Fibroblast of skin of right quadriceps (primary cell): ENCODE measurements around the gene CDYL.
A peak's percentile ranks its signal among the peaks of the same experiment; 100 is the strongest.

Experiments
- DNase-seq: peaks from one replicate; pipeline ENCODE4 v3.0.0-alpha.2; 2013

The CDYL gene, protein sequence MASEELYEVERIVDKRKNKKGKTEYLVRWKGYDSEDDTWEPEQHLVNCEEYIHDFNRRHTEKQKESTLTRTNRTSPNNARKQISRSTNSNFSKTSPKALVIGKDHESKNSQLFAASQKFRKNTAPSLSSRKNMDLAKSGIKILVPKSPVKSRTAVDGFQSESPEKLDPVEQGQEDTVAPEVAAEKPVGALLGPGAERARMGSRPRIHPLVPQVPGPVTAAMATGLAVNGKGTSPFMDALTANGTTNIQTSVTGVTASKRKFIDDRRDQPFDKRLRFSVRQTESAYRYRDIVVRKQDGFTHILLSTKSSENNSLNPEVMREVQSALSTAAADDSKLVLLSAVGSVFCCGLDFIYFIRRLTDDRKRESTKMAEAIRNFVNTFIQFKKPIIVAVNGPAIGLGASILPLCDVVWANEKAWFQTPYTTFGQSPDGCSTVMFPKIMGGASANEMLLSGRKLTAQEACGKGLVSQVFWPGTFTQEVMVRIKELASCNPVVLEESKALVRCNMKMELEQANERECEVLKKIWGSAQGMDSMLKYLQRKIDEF

DNA sequence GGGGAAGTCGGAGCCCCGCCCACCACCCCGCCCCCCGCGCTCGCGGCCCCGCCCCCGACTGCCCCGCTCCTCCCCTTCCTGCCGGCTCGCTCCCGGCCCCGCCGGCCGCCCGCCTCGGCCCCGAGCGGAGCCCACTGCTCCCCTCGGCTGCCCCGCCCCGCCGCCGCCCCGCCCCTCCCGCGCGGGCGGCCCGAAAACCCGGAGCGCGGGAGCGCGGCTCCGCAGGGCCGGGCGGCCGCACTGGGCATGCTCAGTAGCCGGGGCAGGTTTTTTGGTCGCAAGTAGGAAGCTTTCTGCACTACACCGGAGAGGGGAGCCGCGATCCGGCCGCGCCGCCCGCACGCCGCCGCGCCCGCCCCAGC is at the start of gene CDYL:
Gene CDYL, plus strand, starts transcription at position 274 of the 362 bp plus-strand sequence. CDS start 380 bp downstream, outside the sequence.
- DNase-seq: peak; percentile 91

DNA sequence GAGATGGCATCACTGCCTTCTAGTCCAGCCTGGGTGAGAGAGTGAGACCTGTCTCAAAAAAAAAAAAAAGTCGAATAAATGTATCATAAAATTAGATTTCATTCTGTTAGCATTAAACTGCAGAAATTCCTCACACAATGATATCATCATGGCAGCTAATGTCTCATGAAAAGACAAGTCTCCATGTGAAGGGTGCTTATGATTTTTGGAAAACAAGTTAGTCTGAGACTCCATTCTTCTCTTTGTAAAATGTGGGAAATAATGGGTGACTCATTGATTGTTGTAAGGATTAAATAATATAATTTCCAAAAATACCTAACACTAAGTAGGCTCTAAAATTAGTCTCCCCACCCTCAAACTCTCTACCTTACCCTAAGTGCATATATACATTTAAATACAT is 49.6 kb upstream of the CDYL start:
- no peak for DNase-seq

DNA sequence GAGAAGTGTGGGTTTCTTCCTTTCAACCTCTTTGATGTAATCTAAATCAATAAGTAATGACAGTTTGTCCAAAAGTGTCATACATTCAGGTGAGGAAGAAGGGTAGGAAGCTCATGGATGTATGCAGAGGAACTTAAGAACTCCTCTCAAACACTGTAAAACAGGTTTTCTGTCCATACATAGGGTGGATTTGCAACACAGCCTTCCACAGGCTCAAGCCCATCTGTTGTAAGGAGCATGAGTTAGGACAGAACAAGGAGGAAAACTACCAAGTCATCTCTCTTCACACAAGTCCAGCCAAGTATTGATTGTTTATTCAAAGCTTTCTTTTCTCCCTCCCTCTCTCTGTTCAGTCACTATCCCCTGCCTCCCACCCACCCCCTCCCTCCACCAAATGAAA is 49.0 kb upstream of the CDYL start:
- no peak for DNase-seq

- peak; percentile 32 for DNase-seq
Observed at GRCh38 chr6:4727671-4728435, 48.4 kb upstream of the CDYL start.

DNA sequence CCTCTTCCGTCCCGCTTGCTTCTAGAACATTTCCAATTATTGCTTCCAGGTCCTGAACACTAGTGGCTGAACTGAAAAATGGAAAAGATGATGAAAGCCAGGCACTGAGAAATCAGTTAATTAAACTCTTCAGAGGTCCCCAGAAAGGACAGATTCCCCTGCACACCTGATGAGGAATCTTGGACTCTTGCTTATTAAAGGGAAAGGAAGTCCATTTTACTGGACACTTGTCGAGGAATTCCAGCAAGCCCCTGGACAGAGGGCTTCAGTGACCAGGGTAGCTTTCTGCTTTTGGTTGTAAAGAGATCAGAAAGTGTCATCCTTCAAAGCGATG is 47.8 kb upstream of the CDYL start:
- DNase-seq: no peak

DNA sequence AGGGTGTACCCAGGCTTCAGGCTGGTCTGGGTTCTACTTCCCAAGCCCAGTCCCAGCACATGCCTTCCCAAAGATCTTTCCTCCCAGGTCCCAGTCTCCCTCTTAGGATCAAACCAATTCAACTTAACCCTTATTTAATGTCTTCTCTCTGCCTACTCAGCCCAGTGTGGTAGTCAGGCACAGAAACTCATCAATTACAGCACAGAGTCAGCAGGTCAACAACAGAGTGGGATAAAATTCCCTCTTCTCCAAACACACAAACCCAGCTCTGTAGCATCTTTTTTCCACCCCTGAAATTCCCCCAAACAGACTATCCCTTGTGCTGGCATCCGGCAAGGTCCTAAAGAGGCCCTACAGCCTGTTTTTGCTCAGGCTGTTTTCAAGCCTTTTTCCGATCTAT is 47.3 kb upstream of the CDYL start:
- no peak for DNase-seq

DNA sequence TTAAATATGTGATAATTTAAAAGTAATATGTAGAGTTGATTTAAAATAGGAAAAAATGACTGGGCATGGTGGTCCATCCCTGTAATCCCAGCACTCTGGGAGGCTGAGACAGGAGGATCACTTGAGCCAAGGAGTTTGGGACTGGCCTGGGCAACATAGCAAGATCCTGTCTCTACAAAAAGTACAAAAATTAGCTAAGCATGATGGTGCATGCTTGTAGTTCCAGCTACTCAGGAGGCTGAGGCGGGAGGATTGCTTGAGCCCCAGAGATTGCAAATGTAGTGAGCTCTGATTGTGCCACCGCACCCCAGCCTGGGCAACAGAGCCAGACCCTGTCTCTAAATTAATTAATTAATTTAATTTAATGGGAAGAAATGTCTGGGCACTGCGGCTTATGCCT is 44.2 kb upstream of the CDYL start:
- no peak for DNase-seq

GRCh38 chr6:4732691-4733315 is 43.4 kb upstream of the CDYL start:
- DNase-seq: peak; percentile 95

DNA sequence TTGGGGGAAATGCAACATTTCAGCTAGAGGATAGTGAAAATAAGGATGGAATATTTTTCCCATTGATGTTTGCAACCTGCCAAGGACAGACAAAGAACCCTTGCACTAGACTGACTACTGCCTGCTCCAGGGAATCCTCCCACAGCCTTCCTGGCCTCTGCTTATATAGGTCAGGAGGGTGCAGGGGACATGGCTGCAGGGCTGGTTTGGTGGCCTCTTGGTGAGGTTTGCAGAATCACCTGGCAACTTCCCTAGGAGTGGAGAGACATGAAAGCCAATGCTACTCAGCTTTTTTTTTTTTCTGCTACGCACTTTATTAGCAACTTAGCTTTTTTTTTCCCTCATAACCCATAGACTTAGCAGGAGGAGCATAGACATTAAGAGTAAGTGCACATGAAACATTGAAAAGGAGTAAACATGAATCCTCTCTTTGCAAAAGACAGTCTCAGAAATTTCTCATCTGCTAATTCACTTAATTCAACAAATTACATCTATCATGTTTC is 39.8 kb upstream of the CDYL start:
- no peak for DNase-seq

- DNase-seq: no peak
Observed at GRCh38 chr6:4740032-4740431, 36.2 kb upstream of the CDYL start.

DNA sequence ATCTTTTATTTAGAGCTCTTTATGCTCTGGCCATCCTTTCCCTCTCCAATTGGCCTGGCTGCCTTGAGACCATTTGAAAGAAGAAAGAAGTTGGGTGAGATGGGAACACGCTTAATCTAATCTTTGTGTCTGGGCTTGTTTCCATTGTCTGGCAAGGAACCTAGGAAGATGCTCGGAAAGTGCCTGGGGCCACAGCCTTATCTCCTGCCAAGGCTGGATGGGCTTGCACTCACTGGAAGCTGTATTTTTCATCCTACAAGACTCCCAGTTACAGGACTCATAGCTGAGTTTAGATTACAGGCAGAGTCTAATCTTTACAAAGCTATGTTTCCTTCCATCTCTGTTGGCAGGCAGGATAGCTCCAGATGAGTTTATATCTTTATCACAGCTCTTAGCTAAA is 33.1 kb upstream of the CDYL start:
- DNase-seq: no peak

DNA sequence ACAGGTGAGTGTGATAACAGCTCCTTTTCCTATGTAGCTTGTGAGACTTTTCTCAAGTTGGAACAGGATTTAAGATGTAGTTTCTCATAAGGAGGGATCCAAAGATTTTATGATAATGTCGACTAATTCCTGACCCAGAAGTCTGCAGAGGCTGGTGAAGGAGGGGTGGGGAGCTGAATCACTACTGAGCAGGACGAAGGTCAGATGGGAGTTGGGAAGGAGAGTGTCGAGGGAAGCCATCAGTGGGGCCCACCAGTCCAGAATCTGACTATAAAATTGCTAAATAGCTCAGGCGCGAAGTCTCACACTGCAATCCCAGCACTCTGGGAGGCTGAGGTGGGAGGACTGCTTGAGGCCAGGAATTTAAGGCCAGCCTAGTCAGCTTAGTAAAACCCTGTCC is 32.3 kb upstream of the CDYL start:
- DNase-seq: no peak

DNA sequence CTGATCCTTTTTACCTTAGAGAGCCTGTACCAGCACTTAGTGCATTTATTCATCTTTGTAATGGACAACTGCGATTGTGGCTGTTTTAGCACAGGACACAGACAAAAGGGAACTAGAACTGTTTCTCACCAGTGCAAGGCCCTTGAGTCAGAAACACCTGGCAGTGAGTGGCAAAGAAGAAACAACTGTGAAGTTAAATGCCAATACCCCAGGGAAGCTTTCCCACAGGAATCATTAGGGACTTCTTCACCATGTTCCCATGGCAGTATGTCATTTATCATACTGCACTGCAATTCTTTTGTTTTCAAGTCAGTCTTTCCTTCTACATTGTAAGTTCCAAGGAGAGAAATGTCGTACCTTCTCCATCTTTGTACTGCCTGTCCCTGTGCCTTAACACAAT is 28.6 kb upstream of the CDYL start:
- no peak for DNase-seq

DNA sequence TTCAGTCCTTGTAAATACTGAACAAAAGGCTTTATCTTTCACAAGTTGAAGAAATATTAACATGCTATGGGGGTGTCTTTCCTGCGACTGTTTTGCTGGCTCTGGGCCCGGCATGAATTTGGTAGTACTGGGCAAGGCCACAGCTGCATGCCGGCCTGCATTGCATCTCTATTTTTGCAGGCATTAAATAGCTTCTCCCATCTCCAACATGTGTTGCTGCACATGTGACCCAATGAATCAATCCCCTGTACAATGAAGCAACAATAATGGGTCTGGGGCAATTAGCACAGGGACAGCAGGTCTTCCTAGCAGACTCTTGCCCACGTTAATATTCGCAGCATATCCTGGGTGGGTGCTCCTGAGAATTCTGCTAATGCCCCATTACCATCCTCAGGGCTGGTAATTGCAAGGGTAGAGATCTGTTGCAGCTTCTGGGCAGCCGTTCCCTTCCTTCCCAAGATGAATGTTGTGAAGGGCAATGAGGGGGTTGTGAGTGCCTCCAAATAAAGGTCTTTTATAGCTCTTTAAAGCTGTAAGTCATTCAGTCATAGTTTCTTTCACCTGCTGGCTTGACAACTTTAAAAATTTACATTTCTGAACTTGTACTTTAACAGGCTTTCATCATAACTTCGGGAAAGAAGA is 24.3 kb upstream of the CDYL start:
- no peak for DNase-seq

DNA sequence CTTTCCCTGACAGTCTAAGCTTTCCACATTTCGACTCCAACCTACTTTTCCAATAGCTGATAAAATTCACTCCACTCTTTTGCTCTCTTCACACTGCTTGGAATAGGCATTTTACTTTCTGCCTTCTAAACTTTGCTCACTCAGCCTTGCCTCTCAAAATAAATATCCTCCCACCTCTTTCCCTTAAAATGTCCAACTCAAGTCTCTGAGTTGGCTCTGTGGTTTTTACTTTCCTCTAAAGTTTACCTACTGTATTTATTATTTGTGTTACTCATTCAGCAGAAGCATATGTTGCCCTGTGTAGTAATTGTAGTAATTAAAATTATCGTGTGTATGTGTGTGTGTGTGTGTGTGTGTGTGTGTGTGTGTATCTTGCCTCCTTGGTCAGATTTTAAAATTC is 20.0 kb upstream of the CDYL start:
- DNase-seq: no peak

DNA sequence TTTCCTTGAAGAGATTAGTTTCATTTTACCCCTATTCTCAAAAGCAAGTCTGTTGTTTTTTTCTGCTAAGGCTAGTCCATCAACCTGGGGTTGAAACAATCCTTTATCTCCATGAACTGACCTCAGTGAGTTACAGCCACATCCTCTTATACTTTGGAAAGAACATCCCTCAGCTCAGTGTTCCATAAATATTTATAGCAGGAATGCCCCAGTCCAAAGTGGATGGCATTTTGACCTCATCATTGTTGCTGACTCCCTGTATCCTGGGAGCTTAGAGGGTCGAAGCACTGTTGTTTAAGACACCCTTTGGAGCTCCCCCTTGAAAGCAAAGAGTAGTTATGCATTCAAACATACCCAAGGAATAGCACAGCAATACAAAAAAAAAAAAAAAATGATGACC is 16.2 kb upstream of the CDYL start:
- DNase-seq: no peak

DNA sequence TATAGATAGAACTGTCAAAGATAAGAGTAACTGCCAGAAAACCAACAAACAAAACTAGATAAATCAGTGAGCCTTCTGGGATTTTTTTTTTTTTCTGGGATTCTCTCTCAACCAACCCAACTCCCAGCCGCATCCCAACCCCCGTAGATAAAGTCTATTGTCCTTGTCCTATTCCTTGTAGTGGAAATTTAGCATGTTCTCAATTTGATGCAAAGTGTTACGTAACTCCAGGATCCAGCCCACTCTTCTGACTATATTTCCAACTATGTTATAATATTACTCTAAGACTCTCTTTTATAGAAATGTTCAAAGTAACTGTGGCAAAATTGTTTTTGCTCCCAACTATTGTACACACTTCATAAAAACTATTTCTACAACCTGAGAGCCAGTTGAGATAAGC is 15.4 kb upstream of the CDYL start:
- no peak for DNase-seq

GRCh38 chr6:4762294-4762693 is 13.9 kb upstream of the CDYL start:
- no peak for DNase-seq

DNA sequence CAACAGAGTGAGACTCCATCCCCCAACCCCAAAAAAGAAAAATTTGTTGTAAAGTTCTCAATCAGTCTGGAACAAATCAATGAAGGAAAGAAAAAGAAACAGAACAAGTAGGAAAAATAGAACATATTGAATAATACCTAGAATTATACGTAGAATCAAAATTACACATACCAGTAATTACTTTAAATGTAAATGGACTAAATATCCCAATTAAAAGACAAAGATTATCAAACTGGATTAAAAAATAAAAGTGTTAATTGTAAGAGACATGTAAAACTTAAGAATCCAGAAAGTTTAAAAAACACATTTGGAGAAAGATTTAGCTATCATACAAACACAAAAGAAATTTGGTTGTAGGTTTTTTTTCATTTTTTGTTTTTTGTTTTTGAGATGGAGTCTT is 12.3 kb upstream of the CDYL start:
- DNase-seq: no peak

- DNase-seq: no peak
Observed at GRCh38 chr6:4768815-4769214, 7.4 kb upstream of the CDYL start.

- no peak for DNase-seq
Observed at GRCh38 chr6:4772750-4773149, 3.5 kb upstream of the CDYL start.

- no peak for DNase-seq
Observed at GRCh38 chr6:4773181-4773580, 3.0 kb upstream of the CDYL start.

DNA sequence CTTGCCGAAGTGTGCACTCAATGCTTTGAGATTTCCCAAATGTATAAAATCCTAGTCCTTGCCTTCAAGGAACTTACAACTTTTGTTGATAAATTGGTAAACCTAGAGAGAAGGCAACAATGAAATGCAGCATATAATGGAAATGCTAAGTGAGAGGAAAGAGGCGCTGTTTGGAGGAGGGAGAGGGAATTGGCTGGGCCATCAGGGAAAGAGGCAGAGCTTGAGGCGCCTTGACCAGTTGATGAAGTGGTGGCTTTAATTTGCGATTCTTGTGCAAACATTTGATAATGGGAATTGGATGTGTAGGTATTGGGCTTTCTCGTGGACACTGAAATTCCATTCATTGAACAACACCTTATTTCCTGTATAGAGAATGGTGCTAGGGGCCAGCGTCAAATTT is 1.9 kb upstream of the CDYL start:
- DNase-seq: no peak
